RWPE1 (cell line): Measurements from ENCODE around the gene MUC20.
A peak's percentile ranks its signal among the peaks of the same experiment; 100 is the strongest.

Source experiments
- CTCF ChIA-PET: fragments of 350-600 bp; sonication (Branson Sonifier 250); formaldehyde crosslinking; extraction: SDS; loops from one replicate; lab custom pipeline; 2021; lab: Yijun Ruan, JAX
- POLR2A ChIA-PET: fragments of 400-600 bp; formaldehyde crosslinking; extraction: SDS; loops from one replicate; lab custom pipeline; 2020; ENCODE audit warnings: antibody characterized with exemption; ENCODE audit not compliant: low non-redundant PET; lab: Yijun Ruan, JAX
- DNase-seq: peaks from one replicate; pipeline ENCODE4 v3.0.0; 2012; ENCODE audit warnings: low spot score
- H3K27ac ChIP-seq: fragments of 450-650 bp; 2 replicates; pipeline ENCODE4 v1.5.1; 2017
- CTCF ChIP-seq: fragments of 450-650 bp; conservative IDR thresholded peaks from 2 replicates; pipeline ENCODE4 v1.5.1; 2017; ENCODE audit warnings: low read depth, mild to moderate bottlenecking

Gene MUC20

DNA sequence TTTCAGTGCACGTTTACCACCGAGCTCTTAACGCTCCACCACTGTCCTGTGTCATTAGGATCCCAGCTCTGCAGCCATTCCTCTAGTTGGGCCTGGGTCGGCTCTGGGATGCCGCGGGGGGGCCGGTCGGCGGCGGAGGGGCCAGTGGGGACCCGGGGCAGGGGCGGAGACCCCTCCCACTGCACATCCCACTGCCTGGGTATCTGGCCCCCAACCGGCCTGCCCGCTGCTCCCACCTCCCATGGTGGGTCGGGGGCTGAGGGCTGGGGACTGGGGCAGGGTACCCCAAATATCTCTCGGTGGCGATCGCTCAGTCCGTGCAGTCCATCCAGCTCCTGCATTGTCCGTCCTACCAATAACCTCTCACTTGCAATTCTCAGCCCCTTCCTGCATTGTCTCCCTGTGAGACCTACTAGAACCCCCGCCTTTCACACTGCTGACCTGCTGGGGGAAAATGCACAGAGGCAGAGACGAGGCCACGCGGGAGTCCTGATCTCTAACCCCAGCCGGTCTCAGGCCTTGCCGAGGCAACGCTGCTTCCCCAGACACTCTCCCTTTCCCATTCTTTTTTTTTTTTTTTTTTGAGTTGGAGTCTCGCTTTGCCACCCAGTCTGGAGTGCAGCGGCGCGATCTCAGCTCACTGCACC lies 24.0 kb upstream of the MUC20 start:
- CTCF ChIA-PET: no interaction called here
- POLR2A ChIA-PET: no interaction called here
- no peak for DNase-seq
- TF ChIP-seq CTCF: no peak
- peak overlapping the region; percentile 30; the same call in 1 of the 2 replicates for H3K27ac ChIP-seq

DNA sequence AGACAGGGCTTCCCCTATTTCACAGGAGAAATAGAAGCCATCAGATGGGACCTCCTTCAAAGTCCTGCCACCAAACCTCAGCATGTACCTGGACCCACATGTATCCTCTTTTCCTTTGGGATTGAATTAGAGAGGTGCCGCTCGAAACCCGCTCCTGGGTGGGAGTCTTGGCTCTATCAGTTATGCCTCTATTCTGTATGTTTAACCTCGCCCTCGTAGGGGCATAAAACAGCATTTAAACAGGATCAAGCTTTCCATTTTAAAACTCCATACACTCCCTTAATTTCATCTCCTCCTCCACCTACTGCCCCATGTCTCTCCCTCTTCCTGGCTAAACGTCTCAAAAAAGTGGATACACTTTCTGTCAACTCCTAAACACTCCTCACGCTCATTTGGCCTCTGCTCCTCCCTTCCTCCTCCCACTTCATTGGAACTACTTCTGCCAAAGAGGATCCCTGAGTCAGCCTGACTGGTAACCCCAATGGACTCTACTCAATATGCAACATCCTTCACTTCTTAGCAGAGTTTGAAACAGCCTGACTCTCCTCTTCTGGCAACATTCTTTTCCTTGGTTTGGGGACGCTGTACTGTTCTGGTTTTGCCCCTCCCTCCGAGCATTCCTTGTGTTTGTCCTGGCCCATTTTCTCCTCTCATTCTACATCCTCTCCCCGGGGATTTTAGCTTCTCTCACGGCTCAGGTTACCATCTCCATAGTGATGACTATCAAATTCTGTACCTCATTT lies 23.0 kb upstream of the MUC20 start:
- CTCF ChIA-PET: no interaction called here
- H3K27ac ChIP-seq: peak overlapping the region; percentile 30; the same call in 1 of the 2 replicates

GRCh38 chr3:195698325-195698646 lies 22.5 kb upstream of the MUC20 start:
- no peak for DNase-seq
- POLR2A ChIA-PET: no interaction called here
- CTCF ChIA-PET: no interaction called here
- H3K27ac ChIP-seq: no peak overlapping the region
- no peak for TF ChIP-seq CTCF

More for the DNA sequence above, 23.0 kb upstream of the MUC20 start:
- DNase-seq: peak; percentile 81
- no peak for TF ChIP-seq CTCF
- POLR2A ChIA-PET: no interaction called here

GRCh38 chr3:195698647-195699387 lies 22.0 kb upstream of the MUC20 start:
- no peak overlapping the region for H3K27ac ChIP-seq
- POLR2A ChIA-PET: no interaction called here
- CTCF ChIA-PET: no interaction called here
- DNase-seq: no peak
- no peak for TF ChIP-seq CTCF

GRCh38 chr3:195699388-195699771 lies 21.4 kb upstream of the MUC20 start:
- no peak for DNase-seq
- CTCF ChIA-PET: no interaction called here
- TF ChIP-seq CTCF: no peak
- H3K27ac ChIP-seq: no peak overlapping the region
- POLR2A ChIA-PET: no interaction called here

GRCh38 chr3:195699860-195700259 lies 20.9 kb upstream of the MUC20 start:
- ChIA-PET POLR2A (no interaction called here), CTCF (no interaction called here)
- no peak overlapping the region for H3K27ac ChIP-seq
- DNase-seq: no peak
- no peak for TF ChIP-seq CTCF
